ENCODE data around the gene VPS9D1. TPM values are rescaled to one million over a fixed set of nuclear protein-coding genes. Genes with fewer than 3 reads are reported as not detected.

The VPS9D1 gene
- total RNA-seq, 1 donor from 2014 or later, result 17.9 TPM

DNA sequence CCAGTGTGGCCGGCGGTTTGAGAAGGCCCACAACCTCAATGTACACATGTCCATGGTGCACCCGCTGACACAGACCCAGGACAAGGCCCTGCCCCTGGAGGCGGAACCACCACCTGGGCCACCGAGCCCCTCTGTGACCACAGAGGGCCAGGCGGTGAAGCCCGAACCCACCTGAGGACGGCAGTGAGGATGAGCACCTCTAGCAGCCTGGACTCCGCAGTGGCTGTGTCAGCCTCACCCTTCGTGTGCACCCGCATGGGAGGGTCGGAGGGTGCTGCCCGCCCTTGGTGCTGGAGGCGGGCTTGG lies 17.3 kb upstream of the VPS9D1 start:
- no peak for DNase-seq (ENCODE audit: low spot score, unreplicated experiment)
- Mint-ChIP-seq H3K36me3 (ENCODE audit: insufficient read depth) (peaks cover 20% of the 10 kb centered on the region), H3K27me3 (no peaks in the 10 kb centered on the region), H3K4me1 (ENCODE audit: low read depth) (no peaks in the 10 kb centered on the region), H3K27ac (no peak overlapping the region), H3K4me3 (ENCODE audit: low read depth) (no peak overlapping the region), H3K9me3 (ENCODE audit: low read depth) (no peaks in the 10 kb centered on the region)
- no peak for TF ChIP-seq CTCF (IDR thresholded peaks at IDR 0.05; ENCODE audit: unreplicated experiment)

DNA sequence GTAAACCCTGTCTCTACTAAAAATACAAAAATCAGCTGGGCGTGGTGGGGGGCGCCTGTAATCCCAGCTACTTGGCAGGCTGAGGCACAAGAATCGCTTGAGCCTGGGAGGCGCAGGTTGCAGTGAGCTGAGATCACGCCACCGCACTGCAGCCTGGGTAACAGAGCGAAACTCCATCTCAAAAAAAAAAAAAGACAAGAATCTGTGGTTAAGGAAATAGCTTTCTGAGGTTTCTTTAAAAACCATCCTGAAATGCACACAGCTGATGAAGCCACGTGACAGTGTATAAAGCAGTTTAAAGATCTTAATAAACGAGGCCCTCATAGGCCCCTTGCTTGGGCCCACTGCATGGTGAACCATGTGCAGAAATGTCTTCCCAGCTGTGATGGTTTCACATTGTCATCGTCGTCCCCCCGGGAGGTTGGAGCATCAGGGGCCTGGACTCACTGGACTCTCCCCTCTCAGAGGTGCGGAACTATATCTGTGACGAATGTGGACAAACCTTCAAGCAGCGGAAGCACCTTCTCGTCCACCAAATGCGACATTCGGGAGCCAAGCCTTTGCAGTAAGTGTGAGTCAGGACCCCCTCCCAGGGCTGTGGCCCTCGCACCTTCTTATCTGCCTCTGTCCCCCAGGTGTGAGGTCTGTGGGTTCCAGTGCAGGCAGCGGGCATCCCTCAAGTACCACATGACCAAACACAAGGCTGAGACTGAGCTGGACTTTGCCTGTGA lies 16.8 kb upstream of the VPS9D1 start:
- Mint-ChIP-seq H3K9me3 (ENCODE audit: low read depth) (no peaks in the 10 kb centered on the region), H3K4me3 (ENCODE audit: low read depth) (no peak overlapping the region), H3K27me3 (no peaks in the 10 kb centered on the region), H3K4me1 (ENCODE audit: low read depth) (no peaks in the 10 kb centered on the region), H3K27ac (no peak overlapping the region), H3K36me3 (ENCODE audit: insufficient read depth) (peaks cover 20% of the 10 kb centered on the region)
- no peak for DNase-seq (ENCODE audit: low spot score, unreplicated experiment)
- TF ChIP-seq CTCF (IDR thresholded peaks at IDR 0.05; ENCODE audit: unreplicated experiment), result no peak

GRCh38 chr16:89736554-89736953 lies 15.9 kb upstream of the VPS9D1 start:
- no peak overlapping the region for H3K27ac Mint-ChIP-seq
- peaks cover 25% of the 10 kb centered on the region for H3K36me3 Mint-ChIP-seq (ENCODE audit: insufficient read depth)
- H3K27me3 Mint-ChIP-seq, result no peaks in the 10 kb centered on the region
- no peaks in the 10 kb centered on the region for H3K9me3 Mint-ChIP-seq (ENCODE audit: low read depth)
- no peak overlapping the region for H3K4me3 Mint-ChIP-seq (ENCODE audit: low read depth)
- no peaks in the 10 kb centered on the region for H3K4me1 Mint-ChIP-seq (ENCODE audit: low read depth)
- DNase-seq (ENCODE audit: low spot score, unreplicated experiment), result no peak
- no peak for TF ChIP-seq CTCF (IDR thresholded peaks at IDR 0.05; ENCODE audit: unreplicated experiment)

DNA sequence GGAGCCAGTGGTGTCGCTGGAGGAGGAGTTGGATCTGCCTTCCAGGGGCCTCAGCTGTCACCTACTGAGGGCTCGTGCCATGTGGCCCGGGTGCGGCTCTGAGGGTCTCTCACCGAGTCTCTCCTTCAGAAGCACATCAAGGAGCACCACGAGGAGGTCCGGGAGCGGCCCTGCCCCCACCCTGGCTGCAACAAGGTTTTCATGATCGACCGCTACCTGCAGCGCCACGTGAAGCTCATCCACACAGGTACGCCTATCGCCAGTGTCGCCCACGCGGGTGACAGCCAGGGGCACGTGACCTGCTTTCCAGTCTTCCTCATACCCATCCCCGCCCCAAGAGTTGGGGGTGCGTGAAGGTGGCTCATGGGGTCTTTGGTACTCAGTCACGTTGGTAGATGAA lies 13.1 kb upstream of the VPS9D1 start:
- no peaks in the 10 kb centered on the region for H3K4me1 Mint-ChIP-seq (ENCODE audit: low read depth)
- H3K36me3 Mint-ChIP-seq (ENCODE audit: insufficient read depth), result peaks cover 27% of the 10 kb centered on the region
- H3K27me3 Mint-ChIP-seq, result no peaks in the 10 kb centered on the region
- H3K27ac Mint-ChIP-seq, result no peak overlapping the region
- no peaks in the 10 kb centered on the region for H3K9me3 Mint-ChIP-seq (ENCODE audit: low read depth)
- no peak overlapping the region for H3K4me3 Mint-ChIP-seq (ENCODE audit: low read depth)
- no peak for TF ChIP-seq CTCF (IDR thresholded peaks at IDR 0.05; ENCODE audit: unreplicated experiment)
- DNase-seq (ENCODE audit: low spot score, unreplicated experiment), result no peak

DNA sequence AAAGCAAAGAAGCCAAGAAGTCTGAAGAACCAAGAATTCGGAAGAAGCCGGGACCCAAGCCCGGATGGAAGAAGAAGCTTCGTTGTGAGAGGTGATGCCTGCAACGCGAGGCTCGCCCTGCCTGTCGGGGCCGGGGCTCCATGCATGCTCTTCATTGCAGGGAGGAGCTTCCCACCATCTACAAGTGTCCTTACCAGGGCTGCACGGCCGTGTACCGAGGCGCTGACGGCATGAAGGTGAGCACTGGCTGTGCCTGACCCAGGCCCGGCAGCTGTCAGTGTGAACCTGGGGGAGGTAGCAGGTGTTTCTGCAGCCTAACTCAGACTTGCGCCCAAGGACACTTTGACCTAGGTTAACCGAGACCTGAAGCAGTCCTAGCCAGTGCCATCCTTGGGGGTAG lies 12.6 kb upstream of the VPS9D1 start:
- Mint-ChIP-seq H3K9me3 (ENCODE audit: low read depth) (no peaks in the 10 kb centered on the region), H3K4me3 (ENCODE audit: low read depth) (no peak overlapping the region), H3K27ac (no peak overlapping the region), H3K36me3 (ENCODE audit: insufficient read depth) (peaks cover 26% of the 10 kb centered on the region), H3K27me3 (no peaks in the 10 kb centered on the region), H3K4me1 (ENCODE audit: low read depth) (no peaks in the 10 kb centered on the region)
- no peak for DNase-seq (ENCODE audit: low spot score, unreplicated experiment)
- no peak for TF ChIP-seq CTCF (IDR thresholded peaks at IDR 0.05; ENCODE audit: unreplicated experiment)

Data from progenitor cell of endocrine pancreas (in vitro differentiated cells).